Liver (tissue), 9 donors: ENCODE measurements around the gene PSMD1. TPM values are rescaled to one million over a fixed set of nuclear protein-coding genes. Genes with fewer than 3 reads are reported as not detected.

ENCODE experiments used
- DNase-seq: peaks from one replicate; pipeline ENCODE4 v3.0.0-alpha.2; 2017; ENCODE audit warnings: low spot score
- H3K27ac ChIP-seq, 2 donors: one replicate each; pipeline ENCODE4 v1.7.0; 2013; ENCODE audit warnings: inconsistent platforms in 2 of 2, low read length in 2 of 2, control low read depth in 1 of 2, low read depth in 1 of 2, mild to moderate bottlenecking in 1 of 2
- H3K27me3 ChIP-seq, 4 donors: one replicate each; pipeline versions ENCODE4 v1.6.1 to v1.7.0; 2013; ENCODE audit warnings: low read length in 3 of 4, inconsistent platforms in 1 of 4, mild to moderate bottlenecking in 1 of 4, moderate library complexity in 1 of 4; ENCODE audit not compliant: control insufficient read depth in 4 of 4, insufficient read depth in 4 of 4
- H3K36me3 ChIP-seq, 4 donors: one replicate each; pipeline versions ENCODE4 v1.6.1 to v1.7.0; 2013; ENCODE audit warnings: low read length in 3 of 4, mild to moderate bottlenecking in 3 of 4, low read depth in 1 of 4, moderate library complexity in 1 of 4; ENCODE audit not compliant: control insufficient read depth in 4 of 4, insufficient read depth in 3 of 4
- H3K4me1 ChIP-seq, 4 donors: one replicate each; pipeline versions ENCODE4 v1.6.1 to v1.7.0; 2013; ENCODE audit warnings: low read length in 3 of 4, mild to moderate bottlenecking in 3 of 4, moderate library complexity in 1 of 4; ENCODE audit not compliant: control insufficient read depth in 4 of 4, insufficient read depth in 4 of 4
- H3K4me3 ChIP-seq, 3 donors: one replicate each; pipeline versions ENCODE4 v1.6.1 to v1.7.0; 2013; ENCODE audit warnings: low read length in 3 of 3, control low read depth in 1 of 3, low read depth in 1 of 3, mild to moderate bottlenecking in 1 of 3
- H3K9ac ChIP-seq, 2 donors: one replicate each; pipeline ENCODE4 v1.7.0; 2013; ENCODE audit warnings: low read length in 2 of 2, mild to moderate bottlenecking in 2 of 2, moderate library complexity in 2 of 2, control low read depth in 1 of 2, low read depth in 1 of 2
- H3K9me3 ChIP-seq, 4 donors: one replicate each; pipeline versions ENCODE4 v1.6.1 to v1.7.0; 2013; ENCODE audit warnings: low read length in 3 of 4; ENCODE audit not compliant: control insufficient read depth in 4 of 4
- EGR1 ChIP-seq, 2 donors: IDR thresholded peaks; 2 replicates each; pipeline ENCODE4 v1.6.1; 2016 to 2018; ENCODE audit warnings: antibody characterized with exemption in 2 of 2, low read depth in 2 of 2
- FOXA1 ChIP-seq: IDR thresholded peaks from 2 replicates; pipeline ENCODE4 v1.6.1; 2016; ENCODE audit warnings: antibody characterized with exemption
- FOXA2 ChIP-seq: IDR thresholded peaks from 2 replicates; pipeline ENCODE4 v1.6.1; 2016; ENCODE audit warnings: antibody characterized with exemption
- GABPA ChIP-seq, 2 donors: IDR thresholded peaks in 1 of 2; conservative IDR thresholded peaks in 1 of 2; 2 replicates each; pipeline ENCODE4 v1.6.1; 2016; ENCODE audit warnings: antibody characterized with exemption in 2 of 2, mild to moderate bottlenecking in 1 of 2, moderate library complexity in 1 of 2
- HNF4A ChIP-seq, 2 donors: conservative IDR thresholded peaks; 2 replicates each; pipeline ENCODE4 v1.6.1; 2016; ENCODE audit warnings: antibody characterized with exemption in 2 of 2, mild to moderate bottlenecking in 2 of 2
- HNF4G ChIP-seq: IDR thresholded peaks from 2 replicates; pipeline ENCODE4 v1.6.1; 2016; ENCODE audit warnings: antibody characterized with exemption
- JUND ChIP-seq, 2 donors: IDR thresholded peaks; 2 replicates each; pipeline ENCODE4 v1.6.1; 2016; ENCODE audit warnings: antibody characterized with exemption in 2 of 2
- NR2F2 ChIP-seq: IDR thresholded peaks from 2 replicates; pipeline ENCODE4 v1.6.1; 2016; ENCODE audit warnings: antibody characterized with exemption
- RAD21 ChIP-seq, 2 donors: IDR thresholded peaks; 2 replicates each; pipeline ENCODE4 v1.6.1; 2016; ENCODE audit warnings: antibody characterized with exemption in 2 of 2, mild to moderate bottlenecking in 2 of 2
- RXRA ChIP-seq, 2 donors: IDR thresholded peaks; 2 replicates each; pipeline ENCODE4 v1.6.1; 2017 to 2018; ENCODE audit warnings: antibody characterized with exemption in 2 of 2, mild to moderate bottlenecking in 1 of 2
- TAF1 ChIP-seq: conservative IDR thresholded peaks from 2 replicates; pipeline ENCODE4 v1.6.1; 2016; ENCODE audit warnings: antibody characterized with exemption, mild to moderate bottlenecking
- YY1 ChIP-seq: IDR thresholded peaks from 2 replicates; pipeline ENCODE4 v1.6.1; 2016; ENCODE audit warnings: antibody characterized with exemption, mild to moderate bottlenecking
- WGBS: extraction: QIAGEN DNeasy Blood & Tissue Kit; methylation state at CpG from one replicate; pipeline ENCODE4 v1.1.7; 2013; 5-methylcytosine and 5-hydroxymethylcytosine counted together
- polyA plus RNA-seq, 2 donors: library from polyadenylated mRNA; stranded (reverse) in 1 of 2; unstranded in 1 of 2; fragments of 200-250 nt in 1 of 2; fragments of >200 nt in 1 of 2; fragmentation: Nextera tagmentation in 1 of 2; extraction: Ambion mirVana in 1 of 2; gene quantifications; one replicate each; pipeline versions ENCODE4 v1.2.1 to v1.2.3, GENCODE V29; 2013 to 2015
- total RNA-seq, 2 donors: library from RNA; depleted of rRNA; stranded (reverse); fragments of >200 nt; gene quantifications; one replicate each; pipeline ENCODE4 v1.2.3, GENCODE V29; 2014
- TF ChIP-seq, protein P1 (sequence below): IDR thresholded peaks from 2 replicates; pipeline ENCODE4 v1.6.1; 2016; ENCODE audit warnings: antibody characterized with exemption, mild to moderate bottlenecking
- TF ChIP-seq, protein P2 (sequence below): fragments of 150-350 bp; IDR thresholded peaks from 2 replicates; pipeline ENCODE4 v1.5.1; 2017; ENCODE audit warnings: improper control_type of control experiment, low read depth, low read length; ENCODE audit not compliant: missing input control
- TF ChIP-seq, protein P3 (sequence below): IDR thresholded peaks from 2 replicates; pipeline ENCODE4 v1.6.1; 2016; ENCODE audit warnings: antibody characterized with exemption
- donor health status: healthy.
- donor health status: healthy.
- donor health status: healthy.
- donor health status: healthy.
- donor health status: healthy.

Gene PSMD1
- total and polyA plus RNA-seq, 4 donors: 31.7 to 83.3 (median 68.1) TPM

DNA sequence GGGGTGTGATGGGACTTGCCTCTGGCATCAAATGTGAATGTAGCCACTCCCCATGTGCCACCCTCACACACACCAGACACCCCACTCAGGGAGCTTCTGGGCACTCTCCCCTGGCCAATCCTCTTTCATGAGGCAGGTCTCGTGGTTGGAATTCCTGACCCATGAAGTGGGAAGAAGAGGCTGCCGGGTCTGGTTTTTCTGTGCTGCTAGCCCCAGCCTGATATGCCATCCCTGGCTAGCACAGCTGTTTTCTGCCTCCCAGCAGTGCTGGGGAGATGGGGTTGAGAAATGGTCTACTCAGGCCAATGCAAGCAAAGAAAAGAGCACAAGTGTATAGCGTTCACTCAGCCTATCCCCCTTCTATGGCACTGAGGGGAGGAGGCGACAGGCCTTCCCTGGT is 20.5 kb upstream of the PSMD1 start:
- no peaks in the 10 kb centered on the region for H3K36me3 ChIP-seq
- no peak overlapping the region for H3K4me3 ChIP-seq
- TF ChIP-seq, protein P1, sequence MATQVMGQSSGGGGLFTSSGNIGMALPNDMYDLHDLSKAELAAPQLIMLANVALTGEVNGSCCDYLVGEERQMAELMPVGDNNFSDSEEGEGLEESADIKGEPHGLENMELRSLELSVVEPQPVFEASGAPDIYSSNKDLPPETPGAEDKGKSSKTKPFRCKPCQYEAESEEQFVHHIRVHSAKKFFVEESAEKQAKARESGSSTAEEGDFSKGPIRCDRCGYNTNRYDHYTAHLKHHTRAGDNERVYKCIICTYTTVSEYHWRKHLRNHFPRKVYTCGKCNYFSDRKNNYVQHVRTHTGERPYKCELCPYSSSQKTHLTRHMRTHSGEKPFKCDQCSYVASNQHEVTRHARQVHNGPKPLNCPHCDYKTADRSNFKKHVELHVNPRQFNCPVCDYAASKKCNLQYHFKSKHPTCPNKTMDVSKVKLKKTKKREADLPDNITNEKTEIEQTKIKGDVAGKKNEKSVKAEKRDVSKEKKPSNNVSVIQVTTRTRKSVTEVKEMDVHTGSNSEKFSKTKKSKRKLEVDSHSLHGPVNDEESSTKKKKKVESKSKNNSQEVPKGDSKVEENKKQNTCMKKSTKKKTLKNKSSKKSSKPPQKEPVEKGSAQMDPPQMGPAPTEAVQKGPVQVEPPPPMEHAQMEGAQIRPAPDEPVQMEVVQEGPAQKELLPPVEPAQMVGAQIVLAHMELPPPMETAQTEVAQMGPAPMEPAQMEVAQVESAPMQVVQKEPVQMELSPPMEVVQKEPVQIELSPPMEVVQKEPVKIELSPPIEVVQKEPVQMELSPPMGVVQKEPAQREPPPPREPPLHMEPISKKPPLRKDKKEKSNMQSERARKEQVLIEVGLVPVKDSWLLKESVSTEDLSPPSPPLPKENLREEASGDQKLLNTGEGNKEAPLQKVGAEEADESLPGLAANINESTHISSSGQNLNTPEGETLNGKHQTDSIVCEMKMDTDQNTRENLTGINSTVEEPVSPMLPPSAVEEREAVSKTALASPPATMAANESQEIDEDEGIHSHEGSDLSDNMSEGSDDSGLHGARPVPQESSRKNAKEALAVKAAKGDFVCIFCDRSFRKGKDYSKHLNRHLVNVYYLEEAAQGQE: no peak
- TF ChIP-seq FOXA1 (no peak), RAD21 (IDR thresholded peaks at IDR 0.05) (peak in 1 of 2 donors; percentile 16), TAF1 (no peak), YY1 (peak; percentile 51), FOXA2 (no peak), HNF4A (conservative IDR thresholded peaks at IDR 0.05) (peak in 1 of 2 donors; percentile 23), HNF4G (no peak)
- TF ChIP-seq, protein P2, sequence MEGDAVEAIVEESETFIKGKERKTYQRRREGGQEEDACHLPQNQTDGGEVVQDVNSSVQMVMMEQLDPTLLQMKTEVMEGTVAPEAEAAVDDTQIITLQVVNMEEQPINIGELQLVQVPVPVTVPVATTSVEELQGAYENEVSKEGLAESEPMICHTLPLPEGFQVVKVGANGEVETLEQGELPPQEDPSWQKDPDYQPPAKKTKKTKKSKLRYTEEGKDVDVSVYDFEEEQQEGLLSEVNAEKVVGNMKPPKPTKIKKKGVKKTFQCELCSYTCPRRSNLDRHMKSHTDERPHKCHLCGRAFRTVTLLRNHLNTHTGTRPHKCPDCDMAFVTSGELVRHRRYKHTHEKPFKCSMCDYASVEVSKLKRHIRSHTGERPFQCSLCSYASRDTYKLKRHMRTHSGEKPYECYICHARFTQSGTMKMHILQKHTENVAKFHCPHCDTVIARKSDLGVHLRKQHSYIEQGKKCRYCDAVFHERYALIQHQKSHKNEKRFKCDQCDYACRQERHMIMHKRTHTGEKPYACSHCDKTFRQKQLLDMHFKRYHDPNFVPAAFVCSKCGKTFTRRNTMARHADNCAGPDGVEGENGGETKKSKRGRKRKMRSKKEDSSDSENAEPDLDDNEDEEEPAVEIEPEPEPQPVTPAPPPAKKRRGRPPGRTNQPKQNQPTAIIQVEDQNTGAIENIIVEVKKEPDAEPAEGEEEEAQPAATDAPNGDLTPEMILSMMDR: no peak
- TF ChIP-seq, protein P3, sequence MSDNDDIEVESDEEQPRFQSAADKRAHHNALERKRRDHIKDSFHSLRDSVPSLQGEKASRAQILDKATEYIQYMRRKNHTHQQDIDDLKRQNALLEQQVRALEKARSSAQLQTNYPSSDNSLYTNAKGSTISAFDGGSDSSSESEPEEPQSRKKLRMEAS: peak; percentile 11
- no peak for DNase-seq
- peaks cover 8 to 55% (median 51%) of the 10 kb centered on the region in 4 donors for H3K4me1 ChIP-seq
- peak overlapping the region; percentile 2 to 55 for H3K27ac ChIP-seq
- no peaks in the 10 kb centered on the region for H3K27me3 ChIP-seq
- no peaks in the 10 kb centered on the region for H3K9me3 ChIP-seq
- WGBS: 35% methylated on average over 4 of the region's 4 CpGs
- H3K9ac ChIP-seq: no peak overlapping the region

DNA sequence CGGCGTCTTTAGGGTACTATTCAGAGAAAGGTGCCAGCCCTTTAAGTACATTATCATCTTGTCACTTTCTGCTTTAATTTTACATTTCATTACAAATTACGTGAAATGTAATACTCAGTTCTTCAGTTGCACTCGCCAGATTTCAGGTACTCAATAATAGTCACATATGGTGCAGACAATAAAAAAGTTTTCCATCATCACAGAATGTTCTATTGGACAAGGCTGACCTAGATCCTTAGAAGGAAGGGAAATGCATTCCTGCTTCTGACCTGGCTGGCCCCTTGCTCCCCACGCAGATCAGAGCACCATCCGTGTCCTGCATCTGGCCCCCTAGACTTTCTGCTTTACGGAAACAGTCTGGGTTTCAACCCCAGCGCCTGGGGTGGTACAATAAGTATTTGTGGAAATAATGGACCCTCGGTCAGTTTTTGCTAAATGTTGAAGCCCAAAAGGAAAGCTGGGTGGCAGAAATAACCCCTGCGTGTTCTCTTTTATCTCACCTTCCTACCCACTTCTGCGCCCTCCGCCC is 20.0 kb upstream of the PSMD1 start:
- Histone ChIP-seq H3K36me3 (peaks cover 0 to under 1% (median 0%) of the 10 kb centered on the region in 4 donors), H3K9ac (no peak overlapping the region), H3K4me1 (peaks cover 8 to 60% (median 55%) of the 10 kb centered on the region in 4 donors), H3K27ac (peak overlapping the region in 1 of 2 donors; percentile 2), H3K9me3 (no peaks in the 10 kb centered on the region), H3K27me3 (no peaks in the 10 kb centered on the region), H3K4me3 (peak overlapping the region in 1 of 3 donors; percentile 90)
- no peak for DNase-seq
- WGBS: 67% methylated on average over 12 of the region's 12 CpGs
- TF ChIP-seq FOXA1 (no peak), YY1 (peak; percentile 12)

DNA sequence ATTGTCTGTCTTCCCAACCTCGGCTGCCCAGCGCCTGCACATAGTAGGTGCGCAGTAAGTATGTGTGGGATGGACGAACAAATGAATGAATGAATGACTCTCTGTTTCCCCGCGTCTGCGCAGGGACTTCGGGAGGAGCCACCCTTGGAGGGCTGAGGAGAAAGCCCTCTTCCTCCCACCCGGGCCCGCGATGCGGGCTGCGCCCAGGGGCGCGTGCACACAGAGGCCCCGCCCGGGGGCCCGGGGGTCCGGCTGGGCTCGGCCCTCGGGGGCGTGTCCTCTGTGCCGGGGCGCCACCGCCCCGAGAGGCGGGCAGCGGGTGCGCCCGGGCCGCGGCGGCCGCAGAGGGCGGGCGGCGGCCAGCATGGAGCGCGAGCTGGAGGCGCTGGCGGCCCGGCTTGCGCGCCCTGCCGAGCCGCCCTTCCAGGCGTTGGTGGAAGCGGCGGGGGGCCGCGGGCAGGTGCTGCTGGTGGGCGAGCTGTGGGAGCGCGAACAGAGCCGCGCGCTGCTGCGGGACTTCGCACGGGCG is 19.4 kb upstream of the PSMD1 start, which contains the start of gene C2orf72:
C2orf72 (plus strand) TSS at position 322 of the 529 bp plus-strand sequence; CDS start at position 365, 43 bp downstream.
- peak within 1 kb of the TSS in 1 of 2 donors; percentile 91 for H3K9ac ChIP-seq

More for the DNA sequence above, 19.4 kb upstream of the PSMD1 start, which contains the start of gene C2orf72:
- Histone ChIP-seq H3K4me1 (peaks cover 8 to 66% (median 58%) of the 10 kb centered on the region in 4 donors), H3K9me3 (no peaks in the 10 kb centered on the region), H3K27ac (peak within 1 kb of the TSS; percentile 85), H3K4me3 (peak within 1 kb of the TSS; percentile 69 to 95 (median 90)), H3K27me3 (no peaks in the 10 kb centered on the region), H3K36me3 (peaks cover 0 to 7% (median 3%) of the 10 kb centered on the region in 4 donors)
- peak; percentile 55 for DNase-seq
- under 1% methylated on average over 61 of the region's 61 CpGs for WGBS
- TF ChIP-seq NR2F2 (no peak), TAF1 (no peak), RAD21 (IDR thresholded peaks at IDR 0.05) (no peak), RXRA (IDR thresholded peaks at IDR 0.05) (no peak), FOXA1 (no peak), HNF4G (no peak), GABPA (IDR thresholded peaks at IDR 0.05 in 1 of 2, conservative IDR thresholded peaks at IDR 0.05 in 1 of 2) (no peak), EGR1 (IDR thresholded peaks at IDR 0.05; ENCODE audit: low read depth in 2 of 2) (no peak), JUND (IDR thresholded peaks at IDR 0.05) (no peak)
- TF ChIP-seq, protein P1: no peak
